K562 (cell line): ENCODE results near the gene SIT1. TPM values are rescaled to one million over a fixed set of nuclear protein-coding genes. Genes with fewer than 3 reads are reported as not detected.
A peak's percentile ranks its signal among the peaks of the same experiment; 100 is the strongest.

Experiments
- LEF1 ChIP-seq: fragments of 450-650 bp; IDR thresholded peaks from 2 replicates; pipeline ENCODE4 v1.6.1; 2016; ENCODE audit warnings: mild to moderate bottlenecking
- MAFF ChIP-seq: IDR thresholded peaks from 2 replicates; pipeline ENCODE4 v1.6.1; 2012; ENCODE audit warnings: low read length, improper control_type of control experiment
- NFXL1 ChIP-seq: fragments of 450-650 bp; formaldehyde crosslinking; IDR thresholded peaks from 2 replicates; pipeline ENCODE4 v1.4.0; 2021; ENCODE audit warnings: mild to moderate bottlenecking
- POLR2A ChIP-seq: fragments of 450-650 bp; conservative IDR thresholded peaks from 2 replicates; pipeline ENCODE4 v1.6.1; 2016
- POLR3A ChIP-seq: IDR thresholded peaks from 2 replicates; pipeline ENCODE4 v1.6.1; 2011; ENCODE audit warnings: borderline replicate concordance, mild to moderate bottlenecking, moderate library complexity; ENCODE audit not compliant: insufficient read length, insufficient read depth; ENCODE audit errors: extremely low read depth
- SAFB2 ChIP-seq: fragments of 200-400 bp; formaldehyde crosslinking; IDR thresholded peaks from 2 replicates; pipeline ENCODE4 v1.6.1; 2018; ENCODE audit warnings: borderline replicate concordance, low read length, low read depth, moderate library complexity; ENCODE audit not compliant: severe bottlenecking
- ZNF41 ChIP-seq: fragments of 250-450 bp; sonication (Bioruptor Pico); conservative IDR thresholded peaks from 2 replicates; pipeline ENCODE4 v1.4.0; 2020; ENCODE audit warnings: mild to moderate bottlenecking
- ZNF57 ChIP-seq: fragments of 450-650 bp; formaldehyde crosslinking; IDR thresholded peaks from 2 replicates; pipeline ENCODE4 v1.4.0; 2020; ENCODE audit warnings: mild to moderate bottlenecking, moderate library complexity
- ZNF639 ChIP-seq, 2 experiments: fragments of 200-800 bp in 1 of 2; sonication (Bioruptor generic) in 1 of 2; sonication (generic) in 1 of 2; formaldehyde crosslinking in 1 of 2; IDR thresholded peaks in 1 of 2; conservative IDR thresholded peaks in 1 of 2; 2 replicates each; pipeline versions ENCODE4 v1.5.0 to v1.6.1; 2016 to 2020; ENCODE audit warnings: missing compliant biosample characterization in 1 of 2, missing genetic modification characterization in 1 of 2, missing genetic modification reagents in 1 of 2
- polyA plus RNA-seq, 8 experiments: library from polyadenylated mRNA; depleted of rRNA in 4 of 8; stranded (reverse) in 5 of 8; unstranded in 3 of 8; fragments of >200 nt; fragmentation: Nextera tagmentation in 2 of 8; fragmentation: Illumina TruSeq in 1 of 8; extraction: Ambion mirVana in 2 of 8; extraction: Trizol in 1 of 8; gene quantifications; 2 replicates each; pipeline versions ENCODE4 v1.2.1 to v1.2.3, GENCODE V29; 2011 to 2014; ENCODE audit warnings: inconsistent platforms in 1 of 8, missing spikeins in 1 of 8
- total RNA-seq, 7 experiments: library from RNA; depleted of rRNA in 6 of 7; stranded (reverse); fragments of >200 nt in 6 of 7; fragmentation: Illumina TruSeq in 2 of 7; extraction: Trizol in 2 of 7; gene quantifications; 2 replicates each; pipeline versions ENCODE4 v1.2.1 to v1.2.3, GENCODE V29; 2011 to 2021; ENCODE audit warnings: low replicate concordance in 1 of 7
- TF ChIP-seq, protein P1 (sequence below): fragments of 450-650 bp; IDR thresholded peaks from 2 replicates; pipeline ENCODE4 v1.6.1; 2016; ENCODE audit warnings: low read depth

The SIT1 gene
- total and polyA plus RNA-seq, 9 of the 15 experiments (the other 6 are each of a cell fraction or from before 2014, with no cell fraction given), result not detected

DNA sequence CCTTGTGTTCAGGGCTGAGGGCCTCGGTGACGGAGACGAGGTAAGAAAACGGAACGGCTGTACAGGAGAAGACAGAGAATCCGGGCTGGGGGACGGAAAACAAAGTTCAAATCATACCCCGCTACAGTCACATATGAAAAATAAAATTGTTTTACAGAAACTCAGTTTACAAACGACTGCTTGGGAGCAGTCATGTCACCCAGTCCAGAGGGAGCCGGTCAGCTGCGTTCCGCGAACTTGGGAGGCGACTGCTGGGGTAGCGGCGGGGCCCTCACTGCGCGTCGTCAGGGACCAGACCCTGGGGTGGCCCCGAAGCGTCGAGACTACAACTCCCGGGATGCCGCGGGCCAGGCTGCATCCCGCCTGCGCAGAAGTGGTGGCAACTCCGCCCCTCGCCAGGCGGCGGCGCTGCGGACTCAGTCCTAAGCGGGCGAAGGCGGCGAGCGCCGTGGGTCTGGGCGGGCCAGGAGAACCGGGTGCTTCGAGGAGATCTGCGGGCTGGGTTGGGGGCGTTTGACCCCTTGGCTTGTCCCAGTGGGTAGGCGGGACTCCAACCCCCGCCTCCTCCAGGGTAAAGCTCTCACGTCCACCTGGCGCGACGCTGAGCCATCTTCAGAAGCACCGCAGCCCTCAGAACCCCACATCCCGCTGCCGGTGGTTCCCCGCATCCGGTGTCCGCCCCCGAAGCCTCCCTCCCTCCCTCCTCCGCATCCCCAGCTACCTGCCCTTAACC, 4.0 kb downstream of the SIT1 start (continued):
- TF ChIP-seq, protein P1, sequence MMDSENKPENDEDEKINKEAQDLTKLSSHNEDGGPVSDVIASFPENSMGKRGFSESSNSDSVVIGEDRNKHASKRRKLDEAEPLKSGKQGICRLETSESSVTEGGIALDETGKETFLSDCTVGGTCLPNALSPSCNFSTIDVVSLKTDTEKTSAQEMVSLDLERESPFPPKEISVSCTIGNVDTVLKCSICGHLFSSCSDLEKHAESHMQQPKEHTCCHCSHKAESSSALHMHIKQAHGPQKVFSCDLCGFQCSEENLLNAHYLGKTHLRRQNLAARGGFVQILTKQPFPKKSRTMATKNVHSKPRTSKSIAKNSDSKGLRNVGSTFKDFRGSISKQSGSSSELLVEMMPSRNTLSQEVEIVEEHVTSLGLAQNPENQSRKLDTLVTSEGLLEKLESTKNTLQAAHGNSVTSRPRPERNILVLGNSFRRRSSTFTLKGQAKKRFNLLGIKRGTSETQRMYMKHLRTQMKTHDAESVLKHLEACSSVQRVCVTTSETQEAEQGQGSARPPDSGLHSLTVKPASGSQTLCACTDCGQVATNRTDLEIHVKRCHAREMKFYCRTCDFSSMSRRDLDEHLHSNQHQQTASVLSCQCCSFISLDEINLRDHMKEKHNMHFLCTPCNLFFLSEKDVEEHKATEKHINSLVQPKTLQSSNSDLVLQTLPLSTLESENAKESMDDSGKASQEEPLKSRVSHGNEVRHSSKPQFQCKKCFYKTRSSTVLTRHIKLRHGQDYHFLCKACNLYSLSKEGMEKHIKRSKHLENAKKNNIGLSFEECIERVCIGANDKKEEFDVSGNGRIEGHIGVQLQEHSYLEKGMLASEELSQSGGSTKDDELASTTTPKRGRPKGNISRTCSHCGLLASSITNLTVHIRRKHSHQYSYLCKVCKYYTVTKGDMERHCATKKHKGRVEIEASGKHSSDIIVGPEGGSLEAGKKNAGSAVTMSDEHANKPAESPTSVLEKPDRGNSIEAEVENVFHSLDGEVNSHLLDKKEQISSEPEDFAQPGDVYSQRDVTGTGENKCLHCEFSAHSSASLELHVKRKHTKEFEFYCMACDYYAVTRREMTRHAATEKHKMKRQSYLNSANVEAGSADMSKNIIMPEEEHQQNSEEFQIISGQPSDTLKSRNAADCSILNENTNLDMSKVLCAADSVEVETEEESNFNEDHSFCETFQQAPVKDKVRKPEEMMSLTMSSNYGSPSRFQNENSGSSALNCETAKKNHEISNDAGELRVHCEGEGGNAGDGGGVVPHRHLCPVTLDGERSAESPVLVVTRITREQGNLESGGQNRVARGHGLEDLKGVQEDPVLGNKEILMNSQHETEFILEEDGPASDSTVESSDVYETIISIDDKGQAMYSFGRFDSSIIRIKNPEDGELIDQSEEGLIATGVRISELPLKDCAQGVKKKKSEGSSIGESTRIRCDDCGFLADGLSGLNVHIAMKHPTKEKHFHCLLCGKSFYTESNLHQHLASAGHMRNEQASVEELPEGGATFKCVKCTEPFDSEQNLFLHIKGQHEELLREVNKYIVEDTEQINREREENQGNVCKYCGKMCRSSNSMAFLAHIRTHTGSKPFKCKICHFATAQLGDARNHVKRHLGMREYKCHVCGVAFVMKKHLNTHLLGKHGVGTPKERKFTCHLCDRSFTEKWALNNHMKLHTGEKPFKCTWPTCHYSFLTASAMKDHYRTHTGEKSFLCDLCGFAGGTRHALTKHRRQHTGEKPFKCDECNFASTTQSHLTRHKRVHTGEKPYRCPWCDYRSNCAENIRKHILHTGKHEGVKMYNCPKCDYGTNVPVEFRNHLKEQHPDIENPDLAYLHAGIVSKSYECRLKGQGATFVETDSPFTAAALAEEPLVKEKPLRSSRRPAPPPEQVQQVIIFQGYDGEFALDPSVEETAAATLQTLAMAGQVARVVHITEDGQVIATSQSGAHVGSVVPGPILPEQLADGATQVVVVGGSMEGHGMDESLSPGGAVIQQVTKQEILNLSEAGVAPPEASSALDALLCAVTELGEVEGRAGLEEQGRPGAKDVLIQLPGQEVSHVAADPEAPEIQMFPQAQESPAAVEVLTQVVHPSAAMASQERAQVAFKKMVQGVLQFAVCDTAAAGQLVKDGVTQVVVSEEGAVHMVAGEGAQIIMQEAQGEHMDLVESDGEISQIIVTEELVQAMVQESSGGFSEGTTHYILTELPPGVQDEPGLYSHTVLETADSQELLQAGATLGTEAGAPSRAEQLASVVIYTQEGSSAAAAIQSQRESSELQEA, result no peak
- TF ChIP-seq SAFB2 (no peak), LEF1 (no peak), POLR3A (no peak), MAFF (no peak), ZNF41 (CRISPR knock-in tag) (no peak), ZNF639 (CRISPR knock-in tag; conservative IDR thresholded peaks at IDR 0.05 in 1 of 2, IDR thresholded peaks at IDR 0.05 in 1 of 2) (no peak), POLR2A (peak; percentile 57), ZNF57 (CRISPR knock-in tag) (no peak), NFXL1 (CRISPR knock-in tag) (no peak)
